Esophagus muscularis mucosa (tissue), 4 donors: Measurements from ENCODE around the gene GRIK4. TPM values are rescaled to one million over a fixed set of nuclear protein-coding genes. Genes with fewer than 3 reads are reported as not detected.

Experiments used
- DNase-seq: peaks from one replicate; pipeline ENCODE4 v3.0.0-alpha.2; 2017; ENCODE audit errors: extremely low spot score
- H3K27ac ChIP-seq, 4 donors: fragments of 200-600 bp; sonication (generic); replicated peaks in 1 of 4; 1 replicate in 3 of 4; 2 replicates in 1 of 4; pipeline ENCODE4 v1.5.1; 2016 to 2019; ENCODE audit warnings: mild to moderate bottlenecking in 1 of 4
- H3K27me3 ChIP-seq, 4 donors: fragments of 200-600 bp; sonication (generic); one replicate each; pipeline versions ENCODE4 v1.5.1 to v1.6.0; 2016 to 2019
- H3K36me3 ChIP-seq, 4 donors: fragments of 200-600 bp; sonication (generic); one replicate each; pipeline ENCODE4 v1.5.1; 2016 to 2019
- H3K4me1 ChIP-seq, 4 donors: fragments of 200-600 bp; sonication (generic); one replicate each; pipeline ENCODE4 v1.5.1; 2016 to 2019
- H3K4me3 ChIP-seq, 4 donors: fragments of 200-600 bp; sonication (generic); 1 replicate in 2 of 4; 2 replicates in 2 of 4; pipeline ENCODE4 v1.5.1; 2016 to 2019; ENCODE audit warnings: mild to moderate bottlenecking in 4 of 4, moderate library complexity in 1 of 4
- H3K9me3 ChIP-seq, 4 donors: fragments of 200-600 bp; sonication (generic); 1 replicate in 3 of 4; 2 replicates in 1 of 4; pipeline ENCODE4 v1.5.1; 2016 to 2019
- EP300 ChIP-seq: sonication (generic); formaldehyde crosslinking; IDR thresholded peaks from one replicate; pipeline ENCODE4 v1.6.1; 2017; ENCODE audit warnings: antibody characterized with exemption
- POLR2A ChIP-seq: fragments of 450-650 bp; IDR thresholded peaks from one replicate; pipeline ENCODE4 v1.6.1; 2017; ENCODE audit warnings: antibody characterized with exemption, moderate library complexity, mild to moderate bottlenecking, low read depth
- POLR2AphosphoS5 ChIP-seq, 2 donors: sonication (generic); formaldehyde crosslinking; IDR thresholded peaks; one replicate each; pipeline ENCODE4 v1.6.1; 2017; ENCODE audit warnings: antibody characterized with exemption in 2 of 2
- WGBS: methylation state at CpG from one replicate; pipeline ENCODE4 v1.1.5; 2018; 5-methylcytosine and 5-hydroxymethylcytosine counted together
- intact Hi-C: fragments of 100-400 bp; cut with DNase I; formaldehyde crosslinking; loops from one replicate; pipeline ENCODE4 v1.15.1; 2023
- total RNA-seq, 4 donors: library from RNA; depleted of rRNA; stranded (reverse); fragments of >200 nt; gene quantifications; one replicate each; pipeline versions ENCODE4 v1.1.0 to v1.2.1, GENCODE V29; 2016
- TF ChIP-seq, protein P1 (sequence below), 3 experiments: fragments of 200-600 bp in 2 of 3; fragments of 450-650 bp in 1 of 3; sonication (generic) in 2 of 3; IDR thresholded peaks; one replicate each; pipeline ENCODE4 v1.5.1; 2017 to 2019; ENCODE audit warnings: antibody characterized with exemption in 3 of 3, mild to moderate bottlenecking in 2 of 3, moderate library complexity in 1 of 3

Gene GRIK4
- total RNA-seq, 4 donors from 2014 or later: 0.13 to 0.83 (median 0.43) TPM

DNA sequence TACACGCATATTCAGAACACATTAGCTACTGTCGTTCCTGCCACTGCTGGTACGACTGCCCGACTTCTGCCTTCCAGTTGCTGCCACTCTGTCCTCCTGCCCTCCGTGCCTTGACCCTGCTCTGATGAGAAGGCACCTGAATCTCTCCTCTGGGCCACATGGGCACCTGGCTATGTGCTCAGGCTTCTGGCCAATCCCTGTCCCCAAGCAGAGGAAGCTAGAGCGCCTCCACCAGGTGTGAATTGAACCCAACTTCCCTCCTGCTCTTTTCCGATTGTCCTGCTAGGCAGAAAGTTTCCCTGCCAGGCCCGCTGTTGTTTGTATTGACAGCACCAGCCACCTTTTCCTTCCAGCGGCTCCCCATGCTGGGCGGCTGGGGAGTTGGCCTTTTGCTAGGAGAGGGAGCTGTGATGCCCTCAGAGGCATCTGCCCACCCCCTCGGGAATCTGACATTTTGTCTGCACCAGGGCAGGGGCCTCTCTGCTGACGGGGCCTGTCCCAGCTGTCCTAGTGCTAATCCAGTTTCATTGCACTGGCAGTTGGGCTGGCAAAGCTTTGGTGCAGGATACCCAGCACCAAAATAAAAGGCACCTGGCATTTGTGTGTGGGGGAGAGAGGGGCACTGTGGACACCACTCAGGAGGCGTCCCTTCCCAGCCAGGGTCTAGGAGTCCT is 118.0 kb downstream of the GRIK4 start:
- Histone ChIP-seq H3K4me1 (no peaks in the 10 kb centered on the region), H3K27ac (no peak overlapping the region), H3K36me3 (no peaks in the 10 kb centered on the region), H3K9me3 (no peaks in the 10 kb centered on the region), H3K4me3 (no peak overlapping the region), H3K27me3 (peaks cover 0 to under 1% (median 0%) of the 10 kb centered on the region in 4 donors)
- intact Hi-C loops: no loop called here
- 75% methylated on average over 13 of the region's 13 CpGs for WGBS
- TF ChIP-seq EP300 (no peak), POLR2AphosphoS5 (IDR thresholded peaks at IDR 0.05) (no peak), POLR2A (no peak)
- TF ChIP-seq, protein P1, sequence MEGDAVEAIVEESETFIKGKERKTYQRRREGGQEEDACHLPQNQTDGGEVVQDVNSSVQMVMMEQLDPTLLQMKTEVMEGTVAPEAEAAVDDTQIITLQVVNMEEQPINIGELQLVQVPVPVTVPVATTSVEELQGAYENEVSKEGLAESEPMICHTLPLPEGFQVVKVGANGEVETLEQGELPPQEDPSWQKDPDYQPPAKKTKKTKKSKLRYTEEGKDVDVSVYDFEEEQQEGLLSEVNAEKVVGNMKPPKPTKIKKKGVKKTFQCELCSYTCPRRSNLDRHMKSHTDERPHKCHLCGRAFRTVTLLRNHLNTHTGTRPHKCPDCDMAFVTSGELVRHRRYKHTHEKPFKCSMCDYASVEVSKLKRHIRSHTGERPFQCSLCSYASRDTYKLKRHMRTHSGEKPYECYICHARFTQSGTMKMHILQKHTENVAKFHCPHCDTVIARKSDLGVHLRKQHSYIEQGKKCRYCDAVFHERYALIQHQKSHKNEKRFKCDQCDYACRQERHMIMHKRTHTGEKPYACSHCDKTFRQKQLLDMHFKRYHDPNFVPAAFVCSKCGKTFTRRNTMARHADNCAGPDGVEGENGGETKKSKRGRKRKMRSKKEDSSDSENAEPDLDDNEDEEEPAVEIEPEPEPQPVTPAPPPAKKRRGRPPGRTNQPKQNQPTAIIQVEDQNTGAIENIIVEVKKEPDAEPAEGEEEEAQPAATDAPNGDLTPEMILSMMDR (IDR thresholded peaks at IDR 0.05): no peak
- no peak for DNase-seq

DNA sequence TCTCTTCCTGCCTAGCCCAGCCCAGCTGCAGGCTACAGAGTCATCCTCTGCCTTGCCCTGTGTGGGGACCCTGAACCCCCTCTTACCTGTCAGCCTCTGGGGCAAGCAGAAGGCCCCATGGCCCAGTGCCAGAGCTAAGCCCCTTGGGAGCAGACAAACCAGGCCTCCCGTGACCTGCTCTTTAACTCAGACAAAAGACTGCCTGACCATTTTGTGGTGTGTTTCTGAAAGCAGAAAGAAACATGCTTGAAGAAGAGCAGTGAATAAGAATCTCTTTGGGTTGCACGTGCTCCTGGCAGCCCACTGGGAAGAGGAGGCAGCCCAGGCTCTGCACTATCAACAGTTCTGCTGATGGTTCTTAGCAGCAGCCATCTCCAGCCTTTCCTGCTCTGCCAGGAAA is 118.6 kb downstream of the GRIK4 start:
- TF ChIP-seq POLR2A (no peak), EP300 (no peak), POLR2AphosphoS5 (IDR thresholded peaks at IDR 0.05) (no peak)
- TF ChIP-seq, protein P1 (IDR thresholded peaks at IDR 0.05): no peak
- intact Hi-C loops: no loop called here
- DNase-seq: no peak
- H3K27ac ChIP-seq: no peak overlapping the region
- H3K4me1 ChIP-seq: no peaks in the 10 kb centered on the region
- no peaks in the 10 kb centered on the region for H3K36me3 ChIP-seq
- H3K4me3 ChIP-seq: no peak overlapping the region
- peaks cover 0 to 6% (median 0%) of the 10 kb centered on the region in 4 donors for H3K27me3 ChIP-seq
- 55% methylated on average over 2 of the region's 2 CpGs for WGBS
- no peaks in the 10 kb centered on the region for H3K9me3 ChIP-seq

DNA sequence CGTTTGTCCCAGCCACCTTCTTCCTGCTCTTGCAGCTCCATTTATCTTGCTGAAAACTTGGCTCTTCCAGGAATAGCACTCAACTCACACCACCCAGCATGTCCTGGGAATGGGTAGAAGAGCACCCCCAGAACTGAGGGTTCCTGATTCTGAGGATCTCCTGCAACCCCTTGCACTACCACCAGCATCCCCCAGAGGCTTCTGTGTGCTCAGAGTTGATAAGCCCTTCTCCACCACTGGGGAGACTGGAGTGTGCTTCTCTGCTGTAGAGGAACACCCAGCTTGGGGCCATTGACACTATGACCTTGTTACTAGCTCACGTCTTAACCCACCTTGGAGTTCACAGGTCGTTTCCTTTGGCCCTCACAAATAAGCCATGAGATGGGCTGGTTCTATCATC is 121.0 kb downstream of the GRIK4 start:
- no peak overlapping the region for H3K4me3 ChIP-seq

DNA sequence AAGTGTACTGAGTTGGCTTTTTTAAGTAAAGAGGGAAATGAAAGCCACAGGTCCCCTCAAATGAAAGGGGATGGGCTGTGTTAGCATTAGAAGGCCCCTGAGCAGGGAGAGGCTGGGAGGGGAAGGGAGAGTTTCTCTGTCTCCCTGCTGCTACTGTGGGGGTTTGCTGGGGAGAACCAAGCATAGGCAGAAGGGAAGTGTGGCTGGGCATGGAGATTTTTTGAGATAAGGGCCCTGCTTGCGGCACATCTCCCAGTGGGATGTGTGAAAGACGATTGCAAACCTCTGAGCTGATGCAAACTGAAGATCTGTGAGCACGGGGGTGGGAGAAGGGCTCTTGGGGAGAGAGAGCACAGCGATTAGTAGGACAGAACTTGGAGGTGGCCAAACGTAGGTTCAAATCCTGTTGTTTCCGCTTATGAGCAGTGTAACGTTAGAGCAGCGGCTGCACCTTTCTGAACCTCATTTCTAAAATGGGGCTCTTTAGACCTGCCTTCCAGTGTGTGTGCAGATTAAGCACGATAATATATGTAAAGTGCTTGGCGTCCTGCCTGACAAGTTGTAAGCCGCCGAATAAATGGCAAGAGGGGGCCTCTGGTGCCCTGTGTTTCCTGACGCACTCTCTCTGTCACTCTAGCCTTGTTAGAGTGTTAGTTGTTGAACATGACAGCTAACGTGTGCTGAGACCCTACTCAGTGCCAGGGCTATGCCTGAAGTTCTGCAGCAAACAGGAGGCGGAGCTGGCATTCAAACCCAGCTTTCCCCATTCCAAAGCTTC is 122.3 kb downstream of the GRIK4 start:
- Histone ChIP-seq H3K4me3 (no peak overlapping the region), H3K9me3 (no peaks in the 10 kb centered on the region), H3K27me3 (peaks cover 0 to 25% (median 0%) of the 10 kb centered on the region in 4 donors), H3K36me3 (no peaks in the 10 kb centered on the region), H3K27ac (no peak overlapping the region), H3K4me1 (no peaks in the 10 kb centered on the region)
- no peak for DNase-seq
- no peak for TF ChIP-seq POLR2AphosphoS5 (IDR thresholded peaks at IDR 0.05)
- TF ChIP-seq, protein P1 (IDR thresholded peaks at IDR 0.05): no peak
- no peak for TF ChIP-seq EP300
- no peak for TF ChIP-seq POLR2A
- 66% methylated on average over 15 of the region's 15 CpGs for WGBS
- intact Hi-C loops: no loop called here

More for the DNA sequence above, 121.0 kb downstream of the GRIK4 start:
- Histone ChIP-seq H3K36me3 (no peaks in the 10 kb centered on the region), H3K27ac (no peak overlapping the region), H3K4me1 (no peaks in the 10 kb centered on the region), H3K27me3 (peaks cover 0 to 13% (median 0%) of the 10 kb centered on the region in 4 donors), H3K9me3 (no peaks in the 10 kb centered on the region)
- no peak for DNase-seq
- intact Hi-C loops: no loop called here
- TF ChIP-seq, protein P1 (IDR thresholded peaks at IDR 0.05): no peak
- TF ChIP-seq EP300 (no peak), POLR2A (no peak), POLR2AphosphoS5 (IDR thresholded peaks at IDR 0.05) (no peak)
- 57% methylated on average over 3 of the region's 3 CpGs for WGBS
